Occipital lobe (tissue), 2 donors: ENCODE results near the gene SYT3. TPM values are rescaled to one million over a fixed set of nuclear protein-coding genes. Genes with fewer than 3 reads are reported as not detected.
"Not testable (repeated sequence)": the region's sequence is repeated elsewhere in the genome, so short reads cannot be mapped to it uniquely, and the experiment has no call there.

Experiments
- DNase-seq: peaks from one replicate; lab custom pipeline; 2025; lab: John Stamatoyannopoulos, UW
- total RNA-seq: library from RNA; depleted of rRNA; stranded (reverse); fragments of >200 nt; gene quantifications from one replicate; pipeline ENCODE4 v1.2.3, GENCODE V29; 2014

The SYT3 gene
- total RNA-seq, 1 donor from 2014 or later: 17.0 TPM

GRCh38 chr19:50604264-50605073 is 35.2 kb downstream of the SYT3 start:
- DNase-seq: not testable (repeated sequence)

- no peak for DNase-seq
These were observed 36.7 kb downstream of the SYT3 start for GRCh38 chr19:50602935-50603334.

- no peak for DNase-seq
These were observed 37.2 kb downstream of the SYT3 start for GRCh38 chr19:50602496-50602895.

- no peak for DNase-seq
These were observed 37.6 kb downstream of the SYT3 start for GRCh38 chr19:50602089-50602422.

- no peak for DNase-seq
These were observed 38.1 kb downstream of the SYT3 start for GRCh38 chr19:50601407-50602088.

- no peak for DNase-seq
These were observed 40.3 kb downstream of the SYT3 start for GRCh38 chr19:50599427-50599826.

- DNase-seq: no peak
These were observed 49.5 kb downstream of the SYT3 start for GRCh38 chr19:50590191-50590590.

- DNase-seq: not testable (repeated sequence)
These were observed 57.7 kb downstream of the SYT3 start for GRCh38 chr19:50581795-50582660.

GRCh38 chr19:50580970-50581634 is 58.6 kb downstream of the SYT3 start:
- no peak for DNase-seq

GRCh38 chr19:50580240-50580639 is 59.4 kb downstream of the SYT3 start:
- no peak for DNase-seq

GRCh38 chr19:50576769-50577168 is 62.9 kb downstream of the SYT3 start:
- not testable (repeated sequence) for DNase-seq

GRCh38 chr19:50573741-50574461 is 65.8 kb downstream of the SYT3 start:
- DNase-seq: no peak

Other genes with a start within 250 kb of the SYT3 start
- gene SPIB, start 220.9 kb downstream of the SYT3 start, total RNA-seq: not detected
- gene MYBPC2, start 207.0 kb downstream of the SYT3 start, total RNA-seq: not detected
- gene EMC10, start 163.4 kb downstream of the SYT3 start, total RNA-seq: 59.0 TPM
- gene GARIN5A, start 163.0 kb downstream of the SYT3 start, total RNA-seq: 0.62 TPM
- gene JOSD2, start 128.7 kb downstream of the SYT3 start, total RNA-seq: 3.9 TPM
- gene ASPDH, start 126.0 kb downstream of the SYT3 start, total RNA-seq: 0.62 TPM
- 75.8 TPM for gene LRRC4B, start 71.4 kb downstream of the SYT3 start, total RNA-seq
- 2.3 TPM for gene C19orf81, start 9.6 kb upstream of the SYT3 start, total RNA-seq
- 15.9 TPM for gene SHANK1, start 79.9 kb upstream of the SYT3 start, total RNA-seq
- gene CLEC11A, start 83.5 kb upstream of the SYT3 start, total RNA-seq: 2.5 TPM
- gene GPR32, start 130.6 kb upstream of the SYT3 start, total RNA-seq: not detected
- not detected for gene ACP4, start 150.5 kb upstream of the SYT3 start, total RNA-seq
- not detected for gene KLK1, start 183.9 kb upstream of the SYT3 start, total RNA-seq
- not detected for gene KLK15, start 193.7 kb upstream of the SYT3 start, total RNA-seq
- not detected for gene KLK3, start 215.0 kb upstream of the SYT3 start, total RNA-seq
- not detected for gene KLK2, start 233.6 kb upstream of the SYT3 start, total RNA-seq